Lower leg skin (tissue), 3 donors: ENCODE results near the gene OCLN.
"Not testable (repeated sequence)": the region's sequence is repeated elsewhere in the genome, so short reads cannot be mapped to it uniquely, and the experiment has no call there.

Experiments used
- POLR2A ChIP-seq, 2 donors: fragments of 450-650 bp; IDR thresholded peaks; one replicate each; pipeline ENCODE4 v1.6.1; 2016 to 2017; ENCODE audit warnings: antibody characterized with exemption in 2 of 2, mild to moderate bottlenecking in 1 of 2, moderate library complexity in 1 of 2
- TF ChIP-seq, protein P1 (sequence below), 3 donors: fragments of 450-650 bp; IDR thresholded peaks; one replicate each; pipeline ENCODE4 v1.5.1; 2016; ENCODE audit warnings: antibody characterized with exemption in 3 of 3, mild to moderate bottlenecking in 3 of 3, moderate library complexity in 2 of 3

DNA sequence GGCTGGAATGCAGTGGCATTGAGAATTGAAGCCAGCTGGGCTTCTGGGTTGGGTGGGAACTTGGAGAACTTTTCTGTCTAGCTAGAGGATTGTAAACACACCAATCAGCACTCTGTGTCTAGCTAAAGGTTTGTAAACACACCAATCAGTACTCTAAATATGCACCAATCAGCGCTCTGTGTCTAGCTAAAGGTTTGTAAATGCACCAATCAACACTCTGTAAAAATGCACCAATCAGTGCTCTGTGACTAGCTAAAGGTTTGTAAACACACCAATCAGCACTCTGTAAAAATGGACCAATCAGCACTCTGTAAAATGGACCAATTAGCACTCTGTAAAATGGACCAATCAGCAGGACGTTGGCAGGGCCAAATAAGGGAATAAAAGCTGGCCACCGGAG, 26.2 kb upstream of the OCLN start:
- TF ChIP-seq, protein P1, sequence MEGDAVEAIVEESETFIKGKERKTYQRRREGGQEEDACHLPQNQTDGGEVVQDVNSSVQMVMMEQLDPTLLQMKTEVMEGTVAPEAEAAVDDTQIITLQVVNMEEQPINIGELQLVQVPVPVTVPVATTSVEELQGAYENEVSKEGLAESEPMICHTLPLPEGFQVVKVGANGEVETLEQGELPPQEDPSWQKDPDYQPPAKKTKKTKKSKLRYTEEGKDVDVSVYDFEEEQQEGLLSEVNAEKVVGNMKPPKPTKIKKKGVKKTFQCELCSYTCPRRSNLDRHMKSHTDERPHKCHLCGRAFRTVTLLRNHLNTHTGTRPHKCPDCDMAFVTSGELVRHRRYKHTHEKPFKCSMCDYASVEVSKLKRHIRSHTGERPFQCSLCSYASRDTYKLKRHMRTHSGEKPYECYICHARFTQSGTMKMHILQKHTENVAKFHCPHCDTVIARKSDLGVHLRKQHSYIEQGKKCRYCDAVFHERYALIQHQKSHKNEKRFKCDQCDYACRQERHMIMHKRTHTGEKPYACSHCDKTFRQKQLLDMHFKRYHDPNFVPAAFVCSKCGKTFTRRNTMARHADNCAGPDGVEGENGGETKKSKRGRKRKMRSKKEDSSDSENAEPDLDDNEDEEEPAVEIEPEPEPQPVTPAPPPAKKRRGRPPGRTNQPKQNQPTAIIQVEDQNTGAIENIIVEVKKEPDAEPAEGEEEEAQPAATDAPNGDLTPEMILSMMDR (IDR thresholded peaks at IDR 0.05), result not testable (repeated sequence)
- TF ChIP-seq POLR2A (IDR thresholded peaks at IDR 0.05), result not testable (repeated sequence)
